HG03575 (cell line): Measurements from ENCODE around the gene NPIPB8.
"Not testable (repeated sequence)": the region's sequence is repeated elsewhere in the genome, so short reads cannot be mapped to it uniquely, and the experiment has no call there.

Experiments used
- ATAC-seq: cut with Tn5 transposase; IDR thresholded peaks from one replicate; pipeline ENCODE4 v1.9.1; 2021; ENCODE audit not compliant: unreplicated experiment, insufficient number of reproducible peaks, low FRiP score; ENCODE audit errors: extremely low read depth

Gene NPIPB8

GRCh38 chr16:28637765-28638164 is at the start of gene NPIPB8:
Gene NPIPB8 (plus strand): TSS chr16:28638065. CDS start chr16:28638361, 296 bp downstream.
- ATAC-seq: not testable (repeated sequence)

DNA sequence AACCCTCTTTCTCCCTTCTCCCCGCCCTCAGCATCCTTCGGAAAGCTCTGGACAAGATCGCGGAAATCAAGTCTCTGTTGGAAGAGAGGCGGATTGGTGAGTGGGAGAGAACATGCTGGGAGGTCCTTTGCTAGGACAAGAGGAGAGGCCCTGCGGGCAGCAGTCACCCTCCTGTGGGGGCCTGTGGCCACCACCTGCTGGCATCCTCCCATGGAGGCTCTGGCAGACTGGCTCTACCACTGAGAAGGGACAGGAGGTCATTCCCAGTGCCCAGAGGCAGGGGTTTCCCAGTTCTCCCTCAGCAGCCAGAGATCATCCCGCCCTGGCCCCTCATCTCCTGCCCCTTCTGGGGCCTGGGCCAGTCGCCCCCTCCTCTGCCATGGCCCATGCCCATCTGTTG is 48.8 kb upstream of the NPIPB8 start:
- no peak for ATAC-seq

- ATAC-seq: no peak
These were observed 47.9 kb upstream of the NPIPB8 start for GRCh38 chr16:28589930-28590329.

GRCh38 chr16:28590384-28591340 is 47.2 kb upstream of the NPIPB8 start:
- ATAC-seq: no peak

DNA sequence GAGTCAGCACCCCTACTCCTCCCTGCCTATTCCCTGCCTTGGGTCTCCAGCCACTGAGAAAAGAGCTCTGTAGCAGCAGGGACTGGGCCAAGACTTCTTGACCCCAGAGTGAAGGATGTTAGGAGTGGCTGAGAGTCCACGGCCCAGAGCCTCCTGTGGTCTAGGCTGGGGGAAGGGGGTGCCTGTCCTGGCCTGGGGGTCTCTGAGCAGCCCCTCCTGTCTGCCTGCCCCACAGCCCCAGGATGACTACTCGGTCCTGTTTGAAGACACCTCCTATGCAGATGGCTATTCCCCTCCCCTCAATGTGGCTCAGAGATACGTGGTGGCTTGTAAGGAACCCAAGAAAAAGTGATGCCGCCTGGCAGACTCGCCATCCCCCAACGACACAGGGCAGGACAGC is 46.5 kb upstream of the NPIPB8 start:
- no peak for ATAC-seq

DNA sequence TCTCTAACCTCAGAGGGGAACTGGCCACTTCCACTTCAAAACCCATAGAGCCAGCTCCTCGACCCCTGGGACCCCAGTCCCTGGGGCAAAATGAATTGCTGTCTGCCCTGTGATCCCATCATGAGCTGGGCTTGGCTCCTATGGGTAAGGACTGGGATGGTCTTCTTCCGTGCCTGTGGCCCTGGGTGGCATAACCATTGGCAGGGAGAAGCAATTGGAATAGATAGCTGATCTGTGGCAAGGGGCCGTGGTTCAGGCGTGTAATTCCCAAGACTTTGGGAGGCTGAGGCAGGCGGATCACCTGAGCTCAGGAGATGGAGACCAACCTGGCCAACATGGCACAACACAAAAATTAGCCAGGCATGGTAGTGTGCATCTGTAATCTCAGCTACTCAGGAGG is 45.4 kb upstream of the NPIPB8 start:
- no peak for ATAC-seq

GRCh38 chr16:28592979-28593553 is 44.8 kb upstream of the NPIPB8 start:
- no peak for ATAC-seq

- not testable (repeated sequence) for ATAC-seq
These were observed 42.4 kb upstream of the NPIPB8 start for GRCh38 chr16:28595451-28595850.

GRCh38 chr16:28596115-28596630 is 41.7 kb upstream of the NPIPB8 start:
- ATAC-seq: no peak

DNA sequence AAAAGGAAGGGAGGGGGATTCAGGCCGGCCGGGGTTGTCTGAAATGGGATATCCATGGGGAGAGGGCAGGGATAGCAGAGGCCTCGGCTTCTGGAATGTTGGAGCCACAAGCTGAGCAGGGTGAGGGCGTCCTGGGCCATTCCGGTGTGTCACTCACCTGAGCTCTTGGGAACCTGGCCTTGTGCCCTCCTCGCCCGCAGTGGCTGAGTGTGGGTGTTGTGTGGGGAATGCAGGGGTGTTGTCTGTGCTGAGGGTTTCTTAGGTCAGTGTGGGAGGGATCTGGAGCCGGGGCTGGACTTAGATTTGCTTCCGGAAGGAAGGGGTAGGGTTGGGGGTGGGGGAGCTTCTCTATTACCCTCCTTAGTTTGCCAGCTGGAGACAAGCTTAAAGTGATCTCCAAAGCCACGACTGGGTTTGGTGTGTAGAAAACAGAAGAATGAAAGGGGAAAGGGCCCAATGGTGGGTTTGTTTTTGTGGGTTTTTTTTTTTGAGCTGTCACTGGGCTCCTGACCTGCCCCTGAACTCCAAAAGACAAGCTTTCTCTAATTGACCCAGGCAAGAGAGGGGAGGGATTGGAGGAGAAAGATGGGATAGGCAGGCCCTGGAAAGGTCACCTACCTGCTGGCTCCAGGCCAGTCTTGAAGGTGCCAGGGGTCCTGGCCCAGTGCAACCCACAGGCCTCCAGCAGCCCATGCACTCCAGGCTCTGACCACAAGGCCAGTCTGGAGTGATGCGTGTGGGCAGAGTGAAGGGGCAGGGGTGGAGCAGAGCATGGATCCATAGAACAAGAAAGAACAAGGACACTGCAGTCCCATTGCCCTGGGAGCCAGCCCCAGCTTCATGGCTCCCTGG is 40.8 kb upstream of the NPIPB8 start, which contains the start of gene SULT1A2:
Gene SULT1A2, minus strand, starts transcription at position 211 of the 852 bp plus-strand sequence. CDS start 1,120 bp downstream, outside the sequence.
- ATAC-seq: no peak

GRCh38 chr16:28597692-28598261 is 40.1 kb upstream of the NPIPB8 start:
- no peak for ATAC-seq

DNA sequence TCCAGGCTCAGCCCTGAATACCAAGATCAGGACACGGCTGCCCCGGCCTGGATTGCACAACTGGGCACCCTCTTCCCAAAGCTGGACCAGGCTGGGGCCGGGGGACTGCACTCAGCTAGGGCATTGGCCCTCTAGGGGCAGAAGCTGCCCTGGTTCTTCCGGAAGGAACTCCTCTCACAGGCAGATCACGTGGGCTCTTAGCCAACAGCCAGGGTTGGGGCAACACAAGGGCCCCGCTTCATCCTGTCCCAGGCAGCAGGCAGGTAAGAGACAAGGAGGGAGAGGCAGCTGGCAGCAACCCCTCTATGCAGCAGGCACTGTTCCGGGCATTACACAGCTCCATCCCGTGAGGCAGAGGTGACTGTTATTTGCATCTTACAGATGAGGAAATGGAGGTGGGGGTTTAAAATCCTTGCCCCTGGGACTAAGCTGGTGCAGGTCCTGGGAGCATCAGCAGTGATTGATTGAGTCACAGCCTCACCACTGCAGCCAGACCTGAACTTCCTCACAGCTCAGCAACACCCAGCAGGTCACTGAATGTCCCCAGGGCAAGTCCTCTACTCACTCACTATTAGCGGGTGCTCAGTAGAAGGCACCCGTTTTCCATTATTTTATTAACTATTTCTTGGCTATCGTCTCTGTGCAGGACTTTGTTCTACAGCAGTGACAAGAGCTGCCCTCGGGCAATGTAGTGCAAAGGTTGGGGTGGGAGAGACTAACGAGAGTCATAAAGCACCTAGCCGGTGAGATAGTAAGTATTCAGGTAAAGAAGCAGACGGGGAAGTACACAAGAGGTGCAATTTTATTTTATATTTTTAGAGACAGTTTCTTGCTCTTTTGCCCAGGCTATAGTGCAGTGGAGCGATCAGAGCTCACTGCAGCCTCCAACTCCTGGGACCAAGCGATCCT is 38.2 kb upstream of the NPIPB8 start:
- not testable (repeated sequence) for ATAC-seq

- not testable (repeated sequence) for ATAC-seq
These were observed 36.9 kb upstream of the NPIPB8 start for GRCh38 chr16:28600965-28601364.

GRCh38 chr16:28601589-28601988 is 36.3 kb upstream of the NPIPB8 start:
- not testable (repeated sequence) for ATAC-seq

- ATAC-seq: not testable (repeated sequence)
These were observed 35.8 kb upstream of the NPIPB8 start for GRCh38 chr16:28602062-28602461.

DNA sequence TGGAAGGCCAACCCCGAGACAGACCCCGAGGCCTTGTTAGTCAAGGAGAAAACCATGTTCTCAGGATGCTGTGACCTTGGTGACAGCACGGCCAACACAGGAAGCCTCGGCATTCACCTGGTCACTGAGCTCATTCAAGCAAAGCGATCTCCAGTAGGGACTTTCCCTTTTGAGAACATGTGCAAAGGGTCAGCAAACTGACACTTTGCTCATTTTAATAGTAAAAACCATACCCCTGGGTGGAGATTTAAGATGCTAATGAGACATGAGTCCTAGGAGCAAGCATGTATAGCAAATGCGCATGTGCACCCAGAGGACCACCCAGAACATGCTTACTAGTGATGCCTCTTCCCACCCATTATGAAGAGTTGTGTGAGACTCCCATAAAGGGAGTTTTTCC is 35.3 kb upstream of the NPIPB8 start:
- ATAC-seq: no peak

GRCh38 chr16:28603381-28604185 is 34.3 kb upstream of the NPIPB8 start:
- no peak for ATAC-seq
